AG10803 (cell line): Measurements from ENCODE around the gene UBR2.
A peak's percentile ranks its signal among the peaks of the same experiment; 100 is the strongest.

Experiments used
- DNase-seq: peaks from one replicate; pipeline ENCODE4 v3.0.0; 2010; ENCODE audit warnings: low read depth
- H3K4me3 ChIP-seq: 2 replicates; pipeline ENCODE4 v1.5.1; 2011; ENCODE audit warnings: mild to moderate bottlenecking, low read length, control low read depth
- TF ChIP-seq, protein P1 (sequence below): conservative IDR thresholded peaks from 2 replicates; pipeline ENCODE4 v1.5.1; 2011; ENCODE audit warnings: mild to moderate bottlenecking, low read length, control low read depth, inconsistent platforms

The UBR2 gene

GRCh38 chr6:42714098-42714761, 150.4 kb downstream of the UBR2 start:
- no peak overlapping the region for H3K4me3 ChIP-seq
- TF ChIP-seq, protein P1, sequence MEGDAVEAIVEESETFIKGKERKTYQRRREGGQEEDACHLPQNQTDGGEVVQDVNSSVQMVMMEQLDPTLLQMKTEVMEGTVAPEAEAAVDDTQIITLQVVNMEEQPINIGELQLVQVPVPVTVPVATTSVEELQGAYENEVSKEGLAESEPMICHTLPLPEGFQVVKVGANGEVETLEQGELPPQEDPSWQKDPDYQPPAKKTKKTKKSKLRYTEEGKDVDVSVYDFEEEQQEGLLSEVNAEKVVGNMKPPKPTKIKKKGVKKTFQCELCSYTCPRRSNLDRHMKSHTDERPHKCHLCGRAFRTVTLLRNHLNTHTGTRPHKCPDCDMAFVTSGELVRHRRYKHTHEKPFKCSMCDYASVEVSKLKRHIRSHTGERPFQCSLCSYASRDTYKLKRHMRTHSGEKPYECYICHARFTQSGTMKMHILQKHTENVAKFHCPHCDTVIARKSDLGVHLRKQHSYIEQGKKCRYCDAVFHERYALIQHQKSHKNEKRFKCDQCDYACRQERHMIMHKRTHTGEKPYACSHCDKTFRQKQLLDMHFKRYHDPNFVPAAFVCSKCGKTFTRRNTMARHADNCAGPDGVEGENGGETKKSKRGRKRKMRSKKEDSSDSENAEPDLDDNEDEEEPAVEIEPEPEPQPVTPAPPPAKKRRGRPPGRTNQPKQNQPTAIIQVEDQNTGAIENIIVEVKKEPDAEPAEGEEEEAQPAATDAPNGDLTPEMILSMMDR = no peak
- no peak for DNase-seq

- TF ChIP-seq, protein P1 = no peak
- no peak for DNase-seq
- no peak overlapping the region for H3K4me3 ChIP-seq
Observed at GRCh38 chr6:42715871-42716270, 152.0 kb downstream of the UBR2 start.

DNA sequence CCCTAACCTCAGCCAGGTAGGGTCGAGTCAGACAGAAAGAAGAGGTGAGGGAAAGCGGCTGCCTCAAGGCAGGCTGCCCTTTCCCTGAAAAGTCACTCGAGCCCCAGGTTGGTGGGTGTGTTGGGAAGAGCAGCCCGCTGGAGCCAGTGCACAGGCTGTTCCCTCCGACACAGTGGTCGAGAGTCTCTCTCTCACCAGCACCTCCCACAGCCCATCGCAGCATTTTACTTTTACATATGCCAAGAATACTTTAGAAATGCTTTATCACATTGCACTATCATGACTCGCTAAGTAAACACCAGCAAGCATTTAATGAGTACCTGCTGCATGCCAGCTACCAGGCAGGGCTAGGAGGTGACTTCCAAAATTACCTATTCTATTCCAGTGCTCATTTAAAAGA, 156.9 kb downstream of the UBR2 start:
- no peak for DNase-seq
- no peak overlapping the region for H3K4me3 ChIP-seq
- TF ChIP-seq, protein P1 = no peak

GRCh38 chr6:42722497-42722896, 158.7 kb downstream of the UBR2 start, which contains the start of gene PRPH2:
Gene PRPH2, minus strand, starts transcription at chr6:42722597. Its CDS starts 263 bp downstream, at chr6:42722334.
- TF ChIP-seq, protein P1 = no peak
- no peak for DNase-seq
- no peak within 1 kb of the TSS for H3K4me3 ChIP-seq

DNA sequence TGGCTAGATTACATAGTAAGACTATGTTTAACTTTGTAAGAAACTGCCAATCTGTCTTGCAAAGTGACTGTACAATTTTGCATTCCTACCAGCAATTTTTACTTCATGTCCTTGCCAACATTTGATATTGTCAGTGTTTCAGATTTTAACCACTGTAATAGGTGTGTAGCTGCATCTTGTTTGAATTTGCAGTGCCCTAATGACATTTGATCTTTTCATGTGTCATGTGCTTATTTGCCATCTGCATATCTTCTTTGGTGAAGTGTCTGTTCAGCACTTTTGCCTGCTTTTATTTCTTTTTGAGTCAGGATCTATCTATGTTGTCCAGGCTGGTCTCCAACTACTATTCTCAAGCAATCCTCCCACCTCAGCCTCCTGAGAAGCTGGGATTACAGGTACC, 161.0 kb downstream of the UBR2 start:
- no peak for DNase-seq
- H3K4me3 ChIP-seq = no peak overlapping the region
- TF ChIP-seq, protein P1 = no peak

GRCh38 chr6:42726026-42726425, 162.2 kb downstream of the UBR2 start:
- DNase-seq = no peak
- peak overlapping the region; percentile 45 for H3K4me3 ChIP-seq
- TF ChIP-seq, protein P1 = no peak

GRCh38 chr6:42726485-42727086, 162.8 kb downstream of the UBR2 start:
- peak overlapping the region; percentile 50 for H3K4me3 ChIP-seq
- DNase-seq = peak; percentile 93
- TF ChIP-seq, protein P1 = peak; percentile 92
